NOMO-1 treated with DMSO at 0.1 percent for 48 hours (cell line): Measurements from ENCODE around the gene NOD2.

Experiments used
- DNase-seq: peaks from one replicate; lab custom pipeline; 2025; ENCODE audit not compliant: unreplicated experiment; lab: John Stamatoyannopoulos, UW

The NOD2 gene

GRCh38 chr16:50778284-50779163, 85.1 kb downstream of the NOD2 start:
- no peak for DNase-seq

GRCh38 chr16:50781043-50781442, 87.6 kb downstream of the NOD2 start:
- DNase-seq = no peak

GRCh38 chr16:50781518-50781917, 88.1 kb downstream of the NOD2 start:
- no peak for DNase-seq
